Measurements from ENCODE around the gene TINAG.

Gene TINAG

DNA sequence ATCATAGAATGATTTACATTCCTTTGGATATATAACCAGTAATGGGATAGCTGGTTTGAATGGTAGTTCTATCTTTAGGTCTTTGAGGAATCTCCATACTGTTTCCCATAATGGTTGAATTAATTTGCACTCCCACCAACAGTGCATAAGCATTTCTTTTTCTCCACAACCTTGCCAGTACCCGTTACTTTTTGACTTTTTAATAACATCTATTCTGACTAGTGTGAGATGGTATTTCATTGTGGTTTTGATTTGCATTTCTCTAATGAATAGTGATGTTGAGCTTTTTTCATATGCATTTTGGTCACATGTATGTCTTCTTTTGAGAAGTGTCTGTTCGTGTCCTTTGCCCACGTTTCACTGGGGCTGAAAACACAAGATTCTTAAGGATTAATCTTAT is 107.3 kb downstream of the TINAG start:
- TF ChIP-seq, protein P1, sequence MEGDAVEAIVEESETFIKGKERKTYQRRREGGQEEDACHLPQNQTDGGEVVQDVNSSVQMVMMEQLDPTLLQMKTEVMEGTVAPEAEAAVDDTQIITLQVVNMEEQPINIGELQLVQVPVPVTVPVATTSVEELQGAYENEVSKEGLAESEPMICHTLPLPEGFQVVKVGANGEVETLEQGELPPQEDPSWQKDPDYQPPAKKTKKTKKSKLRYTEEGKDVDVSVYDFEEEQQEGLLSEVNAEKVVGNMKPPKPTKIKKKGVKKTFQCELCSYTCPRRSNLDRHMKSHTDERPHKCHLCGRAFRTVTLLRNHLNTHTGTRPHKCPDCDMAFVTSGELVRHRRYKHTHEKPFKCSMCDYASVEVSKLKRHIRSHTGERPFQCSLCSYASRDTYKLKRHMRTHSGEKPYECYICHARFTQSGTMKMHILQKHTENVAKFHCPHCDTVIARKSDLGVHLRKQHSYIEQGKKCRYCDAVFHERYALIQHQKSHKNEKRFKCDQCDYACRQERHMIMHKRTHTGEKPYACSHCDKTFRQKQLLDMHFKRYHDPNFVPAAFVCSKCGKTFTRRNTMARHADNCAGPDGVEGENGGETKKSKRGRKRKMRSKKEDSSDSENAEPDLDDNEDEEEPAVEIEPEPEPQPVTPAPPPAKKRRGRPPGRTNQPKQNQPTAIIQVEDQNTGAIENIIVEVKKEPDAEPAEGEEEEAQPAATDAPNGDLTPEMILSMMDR (IDR thresholded peaks at IDR 0.05; ENCODE audit: low read length, missing control alignments): no peak
- H3K4me3 ChIP-seq (replicated peaks; ENCODE audit: low read depth, low read length): no peak overlapping the region
- DNase-seq (ENCODE audit: low read depth): no peak

- peak; percentile 92 for DNase-seq (ENCODE audit: low read depth)
- H3K4me3 ChIP-seq (replicated peaks; ENCODE audit: low read depth, low read length): no peak overlapping the region
- TF ChIP-seq, protein P1 (IDR thresholded peaks at IDR 0.05; ENCODE audit: low read length, missing control alignments): no peak
These were observed 111.6 kb downstream of the TINAG start for GRCh38 chr6:54419885-54420284.

DNA sequence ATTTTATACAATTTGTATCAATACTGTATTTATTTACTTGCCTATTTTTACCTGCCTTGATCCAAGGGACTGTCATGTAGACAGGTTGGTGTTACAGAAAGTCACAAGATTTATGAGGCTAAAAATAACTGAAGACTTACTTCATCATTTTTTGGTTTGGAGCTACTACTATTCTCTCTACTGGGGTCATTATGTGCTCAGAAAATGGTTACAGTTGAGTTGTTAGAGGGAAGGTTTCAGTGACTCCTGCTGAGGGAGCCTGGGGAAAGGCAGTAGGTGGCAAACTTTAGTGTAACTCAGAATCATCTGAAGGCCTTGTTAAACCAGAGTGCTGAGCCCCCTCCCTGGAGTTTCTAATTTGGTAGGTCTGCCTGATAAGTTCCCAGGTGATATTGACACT is 118.8 kb downstream of the TINAG start:
- no peak for DNase-seq (ENCODE audit: low read depth)
- no peak overlapping the region for H3K4me3 ChIP-seq (replicated peaks; ENCODE audit: low read depth, low read length)
- TF ChIP-seq, protein P1 (IDR thresholded peaks at IDR 0.05; ENCODE audit: low read length, missing control alignments): no peak

GRCh38 chr6:54427396-54427937 is 119.2 kb downstream of the TINAG start:
- DNase-seq (ENCODE audit: low read depth): no peak
- TF ChIP-seq, protein P1 (IDR thresholded peaks at IDR 0.05; ENCODE audit: low read length, missing control alignments): no peak

DNA sequence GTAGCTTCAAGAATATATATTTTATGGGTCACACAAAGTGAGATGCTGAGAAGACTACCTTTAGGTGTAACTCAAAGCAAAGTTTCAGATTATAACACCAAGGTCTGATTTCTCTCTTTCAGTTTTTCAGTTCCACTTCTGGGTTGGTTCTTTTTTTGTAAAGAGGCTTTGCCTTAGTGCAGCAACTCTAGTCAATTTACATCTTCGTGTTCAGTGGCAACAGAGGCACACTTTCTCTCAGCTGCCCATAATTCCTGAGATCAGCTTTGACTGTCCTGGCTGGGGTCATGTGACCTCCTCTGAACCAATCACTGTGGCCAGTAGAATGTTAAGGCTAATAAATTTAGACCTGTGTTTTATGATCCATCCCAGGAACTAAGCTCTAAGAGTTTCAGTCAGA is 120.2 kb downstream of the TINAG start:
- TF ChIP-seq, protein P1 (IDR thresholded peaks at IDR 0.05; ENCODE audit: low read length, missing control alignments): no peak
- no peak for DNase-seq (ENCODE audit: low read depth)
- H3K4me3 ChIP-seq (replicated peaks; ENCODE audit: low read depth, low read length): no peak overlapping the region

More at GRCh38 chr6:54427396-54427937, 119.2 kb downstream of the TINAG start:
- no peak overlapping the region for H3K4me3 ChIP-seq (replicated peaks; ENCODE audit: low read depth, low read length)

DNA sequence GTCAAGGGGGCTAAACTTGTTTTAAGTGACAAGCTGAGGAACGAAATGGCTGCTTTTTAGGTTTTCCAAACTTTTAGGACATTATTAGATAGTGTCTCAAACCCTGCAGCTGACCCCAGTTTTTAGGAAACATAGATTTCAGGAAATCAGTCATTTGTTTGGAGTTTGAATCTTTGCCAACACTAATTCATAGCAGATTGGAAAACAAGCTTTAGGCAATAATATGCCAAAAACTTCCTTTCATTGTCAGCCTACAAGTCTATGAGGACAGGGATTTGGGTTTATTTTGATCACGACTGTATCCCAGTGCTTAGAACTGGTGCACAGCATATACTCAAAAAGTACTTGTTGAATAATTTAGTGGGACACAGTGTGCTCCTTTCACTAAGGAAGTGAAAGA is 123.2 kb downstream of the TINAG start:
- peak; percentile 40 for DNase-seq (ENCODE audit: low read depth)
- no peak overlapping the region for H3K4me3 ChIP-seq (replicated peaks; ENCODE audit: low read depth, low read length)
- TF ChIP-seq, protein P1 (IDR thresholded peaks at IDR 0.05; ENCODE audit: low read length, missing control alignments): no peak

Data from fibroblast of pulmonary artery (primary cell).